CD8-positive, alpha-beta memory T cell (primary cell): ENCODE results near the gene PIP5K1B. TPM values are rescaled to one million over a fixed set of nuclear protein-coding genes. Genes with fewer than 3 reads are reported as not detected.

ENCODE experiments used
- CTCF ChIA-PET: fragments of 350-600 bp; sonication (Branson Sonifier 250); formaldehyde crosslinking; loops from one replicate; lab custom pipeline; 2021; ENCODE audit warnings: antibody characterized with exemption; lab: Charles Lee
- POLR2A ChIA-PET: fragments of 350-600 bp; sonication (Branson Sonifier 250); formaldehyde crosslinking; loops from one replicate; lab custom pipeline; 2021; ENCODE audit warnings: antibody characterized with exemption; lab: Charles Lee
- DNase-seq, 5 donors: peaks; one replicate each; pipeline versions ENCODE4 v3.0.0 to v3.0.0-alpha.2; 2020 to 2022; ENCODE audit warnings: mixed read lengths in 1 of 5
- H3K27ac ChIP-seq: one replicate; pipeline ENCODE4 v1.7.0; 2013; ENCODE audit warnings: low read depth, mild to moderate bottlenecking, low read length, moderate library complexity
- H3K27me3 ChIP-seq: 2 replicates; pipeline ENCODE4 v1.7.0; 2013; ENCODE audit warnings: low read length, mild to moderate bottlenecking; ENCODE audit not compliant: insufficient read depth, poor library complexity, severe bottlenecking
- H3K36me3 ChIP-seq: 2 replicates; pipeline ENCODE4 v1.7.0; 2013; ENCODE audit warnings: mild to moderate bottlenecking, low read length, moderate library complexity; ENCODE audit not compliant: insufficient read depth
- H3K4me1 ChIP-seq: 2 replicates; pipeline ENCODE4 v1.7.0; 2013; ENCODE audit warnings: mild to moderate bottlenecking, low read length, moderate library complexity; ENCODE audit not compliant: insufficient read depth
- H3K4me3 ChIP-seq: 2 replicates; pipeline ENCODE4 v1.7.0; 2013; ENCODE audit warnings: mild to moderate bottlenecking, low read length
- H3K9me3 ChIP-seq: 2 replicates; pipeline ENCODE4 v1.7.0; 2013; ENCODE audit warnings: mild to moderate bottlenecking, low read length
- H3K27ac Mint-ChIP-seq, 8 donors: one replicate each; pipeline ENCODE4 v1.8.0; 2020 to 2021; ENCODE audit warnings: mixed read lengths in 8 of 8, mild to moderate bottlenecking in 6 of 8, inconsistent platforms in 3 of 8, moderate library complexity in 3 of 8
- H3K27me3 Mint-ChIP-seq, 2 donors: one replicate each; pipeline ENCODE4 v1.8.0; 2020 to 2021; ENCODE audit warnings: mixed read lengths in 2 of 2, mild to moderate bottlenecking in 1 of 2, moderate library complexity in 1 of 2
- H3K36me3 Mint-ChIP-seq, 3 donors: one replicate each; pipeline ENCODE4 v1.8.0; 2020 to 2021; ENCODE audit warnings: mixed read lengths in 3 of 3, inconsistent platforms in 1 of 3, mild to moderate bottlenecking in 1 of 3
- H3K4me1 Mint-ChIP-seq, 3 donors: one replicate each; pipeline ENCODE4 v1.8.0; 2020 to 2021; ENCODE audit warnings: mixed read lengths in 3 of 3, inconsistent platforms in 1 of 3, mild to moderate bottlenecking in 1 of 3
- H3K4me3 Mint-ChIP-seq, 7 donors: one replicate each; pipeline ENCODE4 v1.8.0; 2020 to 2021; ENCODE audit warnings: mixed read lengths in 7 of 7, mild to moderate bottlenecking in 6 of 7, moderate library complexity in 4 of 7, inconsistent platforms in 2 of 7
- H3K9me3 Mint-ChIP-seq, 5 donors: one replicate each; pipeline ENCODE4 v1.8.0; 2020 to 2022; ENCODE audit warnings: mixed read lengths in 5 of 5, mild to moderate bottlenecking in 3 of 5, moderate library complexity in 2 of 5, inconsistent platforms in 1 of 5
- polyA plus RNA-seq: library from polyadenylated mRNA; unstranded; fragments of 300-500 nt; fragmentation: Illumina TruSeq; gene quantifications from one replicate; pipeline ENCODE4 v1.2.3, GENCODE V29; 2021
- total RNA-seq, 2 experiments: library from RNA; stranded (reverse); gene quantifications; one replicate each; pipeline ENCODE4 v1.2.3, GENCODE V29; 2021

PIP5K1B gene
- total and polyA plus RNA-seq, 3 experiments from 2014 or later, result 3.1 TPM; not detected in 1

GRCh38 chr9:68942790-68943189, 237.8 kb downstream of the PIP5K1B start:
- CTCF ChIA-PET, result no interaction called here
- H3K4me3 ChIP-seq, result no peak overlapping the region
- no peak overlapping the region for H3K4me3 Mint-ChIP-seq

GRCh38 chr9:68947015-68947414, 242.0 kb downstream of the PIP5K1B start:
- Histone ChIP-seq H3K27ac (no peak overlapping the region), H3K4me1 (no peaks in the 10 kb centered on the region), H3K9me3 (no peaks in the 10 kb centered on the region), H3K36me3 (no peaks in the 10 kb centered on the region), H3K27me3 (no peaks in the 10 kb centered on the region), H3K4me3 (no peak overlapping the region)
- H3K36me3 Mint-ChIP-seq, result no peaks in the 10 kb centered on the region
- H3K4me1 Mint-ChIP-seq, result peaks cover 0 to 2% (median 0%) of the 10 kb centered on the region in 3 donors
- DNase-seq, result no peak
- no peak overlapping the region for H3K27ac Mint-ChIP-seq
- POLR2A ChIA-PET, result no interaction called here
- H3K4me3 Mint-ChIP-seq, result no peak overlapping the region
- H3K9me3 Mint-ChIP-seq, result no peaks in the 10 kb centered on the region
- H3K27me3 Mint-ChIP-seq, result peaks cover 3 to 28% of the 10 kb centered on the region in 2 donors
- CTCF ChIA-PET, result no interaction called here

More at GRCh38 chr9:68942790-68943189, 237.8 kb downstream of the PIP5K1B start:
- Histone ChIP-seq H3K27ac (no peak overlapping the region), H3K9me3 (no peaks in the 10 kb centered on the region), H3K36me3 (no peaks in the 10 kb centered on the region), H3K4me1 (no peaks in the 10 kb centered on the region), H3K27me3 (no peaks in the 10 kb centered on the region)
- POLR2A ChIA-PET, result no interaction called here
- DNase-seq, result no peak
- Mint-ChIP-seq H3K36me3 (no peaks in the 10 kb centered on the region), H3K4me1 (no peaks in the 10 kb centered on the region), H3K27me3 (peaks cover 7 to 15% of the 10 kb centered on the region in 2 donors), H3K27ac (no peak overlapping the region), H3K9me3 (no peaks in the 10 kb centered on the region)

GRCh38 chr9:68947842-68948569, 243.0 kb downstream of the PIP5K1B start:
- H3K36me3 Mint-ChIP-seq, result no peaks in the 10 kb centered on the region
- peaks cover 0 to 2% (median 0%) of the 10 kb centered on the region in 3 donors for H3K4me1 Mint-ChIP-seq
- H3K27me3 Mint-ChIP-seq, result peaks cover 8 to 33% of the 10 kb centered on the region in 2 donors
- no peaks in the 10 kb centered on the region for H3K9me3 Mint-ChIP-seq
- no peak for DNase-seq
- Histone ChIP-seq H3K27ac (no peak overlapping the region), H3K4me3 (no peak overlapping the region), H3K36me3 (no peaks in the 10 kb centered on the region), H3K4me1 (no peaks in the 10 kb centered on the region), H3K9me3 (no peaks in the 10 kb centered on the region), H3K27me3 (no peaks in the 10 kb centered on the region)
- POLR2A ChIA-PET, result no interaction called here
- peak overlapping the region in 1 of 8 donors; percentile 14 for H3K27ac Mint-ChIP-seq
- CTCF ChIA-PET, result no interaction called here
- H3K4me3 Mint-ChIP-seq, result peak overlapping the region in 1 of 7 donors; percentile 2

GRCh38 chr9:68949271-68950000, 244.4 kb downstream of the PIP5K1B start:
- Histone ChIP-seq H3K36me3 (no peaks in the 10 kb centered on the region), H3K4me3 (no peak overlapping the region), H3K27ac (no peak overlapping the region), H3K4me1 (no peaks in the 10 kb centered on the region), H3K9me3 (no peaks in the 10 kb centered on the region), H3K27me3 (no peaks in the 10 kb centered on the region)
- Mint-ChIP-seq H3K4me1 (peaks cover 0 to 2% (median 0%) of the 10 kb centered on the region in 3 donors), H3K9me3 (no peaks in the 10 kb centered on the region), H3K27ac (no peak overlapping the region), H3K27me3 (peaks cover 8 to 41% of the 10 kb centered on the region in 2 donors), H3K4me3 (no peak overlapping the region), H3K36me3 (no peaks in the 10 kb centered on the region)
- ChIA-PET POLR2A (no interaction called here), CTCF (no interaction called here)
- DNase-seq, result peak in 1 of 5 donors; percentile 10

DNA sequence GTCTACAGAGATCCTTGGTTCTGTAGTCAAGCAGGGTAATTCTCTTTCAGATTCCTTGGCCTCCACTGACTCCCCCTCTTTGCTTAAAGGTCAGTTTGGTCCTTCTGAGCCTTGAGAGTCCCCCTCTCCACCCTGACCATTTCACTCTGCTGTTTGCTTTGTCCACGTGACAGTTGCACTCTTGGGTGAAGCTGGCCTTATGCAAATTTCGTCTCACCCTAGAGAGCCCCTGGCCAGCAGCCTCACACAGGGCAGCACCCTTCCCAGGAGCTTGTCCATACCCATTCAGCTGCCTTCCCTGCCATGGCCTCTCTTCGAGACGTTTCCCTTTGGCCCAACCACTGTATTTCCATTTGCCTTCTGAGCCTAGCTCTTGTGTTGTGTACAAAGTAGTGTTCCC, 245.1 kb downstream of the PIP5K1B start:
- H3K27me3 ChIP-seq, result peaks cover 3% of the 10 kb centered on the region
- Mint-ChIP-seq H3K27ac (no peak overlapping the region), H3K4me1 (peaks cover 0 to 2% (median 2%) of the 10 kb centered on the region in 3 donors), H3K4me3 (no peak overlapping the region), H3K9me3 (no peaks in the 10 kb centered on the region), H3K36me3 (no peaks in the 10 kb centered on the region), H3K27me3 (peaks cover 8 to 47% of the 10 kb centered on the region in 2 donors)
- H3K36me3 ChIP-seq, result no peaks in the 10 kb centered on the region
- H3K27ac ChIP-seq, result no peak overlapping the region
- H3K4me1 ChIP-seq, result no peaks in the 10 kb centered on the region
- CTCF ChIA-PET, result no interaction called here
- no peak overlapping the region for H3K4me3 ChIP-seq
- no peaks in the 10 kb centered on the region for H3K9me3 ChIP-seq
- DNase-seq, result no peak
- POLR2A ChIA-PET, result no interaction called here

GRCh38 chr9:68950689-68951088, 245.6 kb downstream of the PIP5K1B start:
- no peaks in the 10 kb centered on the region for H3K36me3 ChIP-seq
- H3K9me3 Mint-ChIP-seq, result no peaks in the 10 kb centered on the region
- peaks cover 0 to 6% (median 2%) of the 10 kb centered on the region in 3 donors for H3K4me1 Mint-ChIP-seq
- no peak overlapping the region for H3K27ac ChIP-seq
- ChIA-PET CTCF (no interaction called here), POLR2A (no interaction called here)
- H3K9me3 ChIP-seq, result no peaks in the 10 kb centered on the region
- H3K4me3 ChIP-seq, result no peak overlapping the region
- DNase-seq, result no peak
- peaks cover 3% of the 10 kb centered on the region for H3K27me3 ChIP-seq
- H3K4me1 ChIP-seq, result no peaks in the 10 kb centered on the region
- H3K27me3 Mint-ChIP-seq, result peaks cover 8 to 51% of the 10 kb centered on the region in 2 donors
- no peak overlapping the region for H3K4me3 Mint-ChIP-seq
- H3K36me3 Mint-ChIP-seq, result no peaks in the 10 kb centered on the region
- H3K27ac Mint-ChIP-seq, result no peak overlapping the region

DNA sequence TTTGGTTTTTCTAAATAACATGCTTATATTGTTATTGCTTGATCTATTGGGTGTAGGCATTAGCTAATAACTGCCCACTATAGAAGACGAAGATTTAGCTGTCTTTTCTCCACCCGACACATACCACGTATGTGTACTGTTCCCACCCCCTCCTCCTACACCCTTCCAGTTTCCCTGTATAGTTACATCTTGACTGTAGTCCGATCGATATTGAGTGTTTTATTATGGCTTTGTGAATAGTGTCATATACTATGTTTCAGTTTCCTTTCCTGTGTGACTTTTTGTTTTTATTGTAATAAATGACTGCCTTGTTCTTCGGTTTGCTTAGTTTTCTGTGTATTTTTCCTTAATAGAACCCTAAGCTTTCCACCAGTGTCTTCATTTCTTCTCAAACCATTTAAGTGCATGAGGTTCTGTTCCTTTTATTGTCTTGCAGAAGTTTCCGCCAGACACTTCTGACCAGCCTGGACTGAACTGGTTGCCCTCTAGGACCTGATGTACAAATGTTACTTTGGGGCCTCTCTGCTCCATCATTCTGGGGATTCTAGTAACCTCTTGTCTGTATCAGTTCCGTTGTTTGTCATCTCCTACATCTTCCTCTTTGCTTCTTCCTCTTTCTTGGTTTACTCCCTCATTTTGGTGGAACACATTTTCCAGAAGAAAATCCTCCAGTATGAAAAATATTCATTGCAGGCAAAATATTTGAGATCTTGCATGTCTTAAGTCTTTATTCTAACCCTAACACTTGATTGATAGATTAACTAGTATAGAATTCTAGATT, 247.0 kb downstream of the PIP5K1B start:
- H3K4me1 ChIP-seq, result no peaks in the 10 kb centered on the region
- H3K27ac ChIP-seq, result no peak overlapping the region
- Mint-ChIP-seq H3K27ac (no peak overlapping the region), H3K27me3 (peaks cover 8 to 50% of the 10 kb centered on the region in 2 donors), H3K4me3 (no peak overlapping the region), H3K4me1 (peaks cover 0 to 6% (median 2%) of the 10 kb centered on the region in 3 donors), H3K9me3 (peaks cover 0 to 2% (median 0%) of the 10 kb centered on the region in 5 donors), H3K36me3 (no peaks in the 10 kb centered on the region)
- no peaks in the 10 kb centered on the region for H3K9me3 ChIP-seq
- ChIA-PET POLR2A (no interaction called here), CTCF (interaction anchor here (0.7 kb wide), 1 partner anchor 24 kb away, joined by 3 read pairs; no protein-coding TSS in a partner anchor)
- H3K27me3 ChIP-seq, result peaks cover 3% of the 10 kb centered on the region
- H3K36me3 ChIP-seq, result no peaks in the 10 kb centered on the region
- no peak for DNase-seq
- H3K4me3 ChIP-seq, result no peak overlapping the region
